ENCODE data around the gene CEP57L1. TPM values are rescaled to one million over a fixed set of nuclear protein-coding genes. Genes with fewer than 3 reads are reported as not detected.

Gene CEP57L1
- polyA plus RNA-seq (ENCODE audit: insufficient read length) = 16.9 TPM

DNA sequence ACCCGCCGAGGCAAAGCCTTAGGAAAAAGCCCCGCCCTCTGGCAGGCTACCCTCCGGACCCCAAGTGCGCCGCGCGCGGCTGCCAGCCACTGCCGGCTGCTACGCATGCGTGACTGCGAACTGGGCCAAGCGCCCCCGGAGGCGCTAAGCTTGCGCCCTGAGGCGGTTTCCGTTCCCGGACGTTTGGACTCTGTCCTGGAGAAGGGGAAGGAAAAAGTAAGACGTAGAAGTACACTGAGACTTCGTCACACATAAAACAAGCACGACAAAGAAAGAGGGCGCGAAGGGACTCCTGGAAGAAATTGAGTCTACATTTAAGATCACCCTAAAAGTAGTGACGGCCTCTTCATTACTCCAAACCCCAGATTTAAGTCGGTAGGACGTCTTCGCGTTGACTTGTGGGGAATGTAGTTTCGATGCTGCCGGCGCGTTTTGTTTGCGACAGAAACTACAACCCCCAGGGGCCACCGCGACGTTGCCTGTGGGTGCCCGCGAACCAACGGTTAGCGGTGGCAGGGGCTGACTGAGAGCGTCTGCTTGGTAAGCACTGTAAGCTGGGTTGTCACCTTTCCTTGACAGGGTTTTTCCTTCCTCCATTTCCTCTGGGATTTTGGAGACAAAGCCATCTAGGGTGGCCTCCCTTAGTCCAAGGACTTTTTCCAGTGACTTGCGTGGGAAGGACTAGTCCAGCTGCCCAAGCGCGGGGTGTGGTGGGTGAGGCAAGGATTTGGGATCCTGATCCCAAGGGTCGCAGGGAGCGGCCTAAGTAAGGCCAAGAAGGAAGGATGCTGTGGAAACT lies at the start of gene CEP57L1:
Gene CEP57L1, plus strand, starts transcription at position 472 of the 799 bp plus-strand sequence. CDS start 49,715 bp downstream, outside the sequence.
- peak; percentile 97 for DNase-seq (ENCODE audit: low read depth)

DNA sequence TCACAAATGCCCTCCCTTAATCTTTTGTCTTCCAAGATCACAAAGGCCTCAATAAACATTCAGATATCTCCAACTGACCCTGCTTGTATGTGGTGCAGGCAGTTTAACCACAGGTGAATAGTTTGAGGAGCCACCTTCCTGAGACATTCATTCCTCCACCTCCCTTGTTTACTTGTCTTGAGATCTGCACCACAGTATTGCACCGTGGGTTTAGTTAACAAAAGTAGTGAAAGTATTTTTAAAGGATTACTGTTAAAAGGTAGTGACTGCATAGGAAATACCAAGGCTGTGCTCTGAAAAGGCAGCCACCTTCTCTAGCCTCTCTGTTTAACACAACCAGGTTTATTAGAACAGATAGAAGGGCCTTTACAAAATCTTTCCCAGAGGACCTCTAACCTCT lies 47.1 kb upstream of the CEP57L1 start:
- DNase-seq (ENCODE audit: low read depth) = no peak

DNA sequence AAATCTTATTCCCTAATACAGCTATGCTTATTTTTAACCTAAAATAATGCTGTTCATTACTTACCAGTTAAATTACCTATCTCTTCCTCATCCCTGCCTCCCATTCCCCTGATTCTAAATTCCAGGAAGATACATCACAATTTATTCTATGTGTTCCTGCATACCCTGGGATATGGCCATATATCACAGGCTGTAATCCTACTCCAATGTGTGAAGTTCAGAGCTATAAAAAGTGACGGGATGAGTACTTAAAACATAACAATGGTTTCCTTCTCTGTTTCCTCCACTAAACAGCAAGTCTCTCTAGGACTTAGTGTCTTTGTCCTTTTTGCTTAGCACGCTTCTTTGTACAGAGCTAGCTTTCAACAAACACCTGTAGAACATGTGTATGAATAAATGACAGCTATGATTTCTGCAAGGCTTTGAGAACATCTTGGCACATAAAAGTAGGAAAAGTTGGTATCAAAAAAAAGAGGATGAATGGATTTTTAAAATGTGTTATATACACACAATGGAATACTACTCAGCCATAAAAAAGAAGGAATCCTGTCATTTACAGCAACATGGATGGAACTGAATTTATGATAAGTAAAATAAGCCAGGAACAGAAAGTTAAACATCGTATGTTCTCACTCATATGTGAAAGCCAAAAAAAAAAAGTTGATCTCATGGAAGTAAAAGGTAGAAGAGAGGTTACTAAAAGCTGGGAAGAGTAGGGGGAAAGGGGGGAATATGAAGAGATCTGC lies 46.5 kb upstream of the CEP57L1 start:
- DNase-seq (ENCODE audit: low read depth) = no peak

DNA sequence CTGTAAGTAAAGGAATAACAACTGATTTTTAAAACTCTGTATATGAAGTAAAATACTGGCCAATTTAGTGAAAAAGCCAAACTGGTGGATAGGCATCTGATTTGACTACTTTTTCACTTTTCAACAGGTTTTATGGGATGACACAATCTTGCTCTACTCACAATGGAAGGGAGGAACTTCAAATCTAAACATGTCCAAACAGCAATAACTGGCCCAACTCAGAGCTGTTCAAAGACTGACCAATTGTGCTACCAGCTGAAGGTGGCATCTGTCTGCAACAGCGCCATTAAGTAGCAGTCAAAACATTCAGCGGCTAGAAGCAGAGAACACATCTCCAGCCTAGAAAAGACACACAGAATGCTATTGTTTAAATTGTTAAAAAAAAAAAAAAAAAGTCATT lies 45.3 kb upstream of the CEP57L1 start:
- no peak for DNase-seq (ENCODE audit: low read depth)

DNA sequence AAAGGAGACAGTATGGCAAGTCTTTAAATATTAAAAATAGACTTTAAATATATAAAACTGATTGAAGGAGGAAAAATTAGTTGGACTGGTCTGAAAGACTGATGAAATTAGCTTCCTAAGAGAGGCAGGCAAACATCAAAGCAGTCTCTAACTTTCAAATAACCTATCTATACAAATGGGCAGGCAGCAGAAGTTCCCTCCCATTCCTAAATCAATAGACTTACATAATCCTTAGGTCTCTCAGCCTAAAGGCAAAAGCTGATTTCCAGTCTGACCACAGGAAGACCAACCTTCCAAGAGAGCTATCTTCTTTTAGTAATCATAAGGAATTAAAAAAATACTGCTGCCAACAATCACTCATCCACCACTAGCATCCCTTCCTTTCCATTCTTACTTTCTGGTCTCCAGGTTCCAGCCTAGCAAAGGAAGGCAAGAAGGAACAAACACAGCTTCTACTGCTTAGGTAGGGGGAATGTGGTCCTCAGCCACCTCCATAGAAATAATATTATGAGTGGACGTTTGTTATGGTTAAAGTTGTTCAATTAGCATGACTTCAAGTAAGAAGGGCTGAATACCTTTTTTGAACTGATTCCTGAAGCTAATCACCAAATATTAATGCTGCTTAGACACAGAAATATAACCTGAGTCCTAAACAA lies 44.7 kb upstream of the CEP57L1 start:
- DNase-seq (ENCODE audit: low read depth) = no peak

DNA sequence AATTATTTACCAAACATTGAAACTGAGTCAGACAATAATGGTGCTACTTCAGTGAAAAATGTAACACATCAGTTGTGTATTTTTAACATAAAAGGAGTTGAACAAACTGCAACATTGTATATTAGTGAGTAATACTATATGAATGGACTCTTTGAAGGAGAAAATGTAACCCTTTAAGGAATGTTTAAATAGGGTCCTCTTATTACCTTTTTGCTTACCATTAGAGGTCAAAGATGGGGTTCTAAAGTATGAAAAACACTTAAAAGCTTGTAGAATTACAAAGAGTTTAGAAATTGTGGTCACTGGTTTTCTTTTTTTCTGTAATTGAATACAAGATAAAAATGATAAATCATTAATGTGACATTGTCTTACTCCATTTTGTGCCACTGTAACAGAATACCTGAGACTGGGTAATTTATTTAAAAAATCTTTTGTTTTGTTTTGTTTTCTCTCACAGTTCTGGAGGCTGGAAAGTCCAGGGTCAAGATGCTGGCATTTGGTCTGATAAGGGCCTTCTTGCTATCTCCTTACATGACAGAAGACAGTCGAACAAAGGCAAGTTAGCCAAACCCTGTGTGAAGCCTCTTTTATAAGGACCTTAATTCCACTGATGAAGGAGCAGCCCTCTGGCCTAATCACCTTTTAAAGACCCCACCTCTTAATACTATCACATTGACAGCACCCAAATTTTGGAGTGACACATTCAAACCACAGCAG lies 43.8 kb upstream of the CEP57L1 start:
- DNase-seq (ENCODE audit: low read depth) = no peak

DNA sequence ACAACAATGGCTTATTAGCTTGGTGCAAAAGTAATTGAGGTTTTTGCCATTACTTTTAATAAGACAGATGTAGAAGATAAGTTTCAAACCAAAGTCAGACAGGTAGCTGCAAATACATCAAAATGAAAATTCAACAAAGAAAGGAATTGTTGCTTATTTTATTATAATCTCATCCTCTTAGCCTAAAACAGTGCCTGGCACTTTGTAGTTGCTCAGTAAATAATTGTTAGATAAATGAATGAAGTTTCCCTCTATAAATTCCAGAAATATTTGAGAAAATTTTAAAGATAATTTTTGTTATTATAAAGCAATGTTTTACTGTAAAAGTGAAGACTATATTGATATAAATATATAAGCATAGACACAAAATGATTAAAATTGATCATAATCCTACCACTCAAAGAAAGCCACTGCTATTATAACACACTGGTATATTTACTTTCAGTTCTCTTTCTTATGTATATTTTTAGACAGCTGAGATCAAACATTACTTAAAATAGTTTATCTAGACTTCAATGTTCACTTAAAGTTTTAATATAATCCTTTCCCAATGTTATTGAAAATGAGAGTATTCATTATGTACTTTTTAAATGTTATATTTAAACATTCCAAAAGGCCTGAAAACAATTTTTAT lies 43.2 kb upstream of the CEP57L1 start:
- no peak for DNase-seq (ENCODE audit: low read depth)

DNA sequence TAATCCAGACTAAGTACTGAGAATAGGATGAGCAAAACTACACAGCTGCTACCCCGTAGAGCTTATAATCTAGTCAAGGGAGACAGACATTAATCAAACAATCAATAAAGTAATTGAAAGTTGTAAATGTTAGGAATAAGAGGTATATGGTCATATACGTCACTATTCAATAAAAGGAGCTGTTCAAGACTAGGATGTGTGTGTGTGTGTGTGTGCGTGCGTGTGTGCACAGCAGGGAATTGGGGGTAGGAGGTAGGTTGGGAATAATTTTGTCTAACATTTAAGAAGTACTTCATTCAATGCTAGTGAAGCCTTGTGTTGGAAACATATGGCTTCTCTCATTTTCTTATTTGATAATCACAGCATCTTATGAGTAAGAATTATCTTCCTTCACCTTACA lies 42.5 kb upstream of the CEP57L1 start:
- no peak for DNase-seq (ENCODE audit: low read depth)

DNA sequence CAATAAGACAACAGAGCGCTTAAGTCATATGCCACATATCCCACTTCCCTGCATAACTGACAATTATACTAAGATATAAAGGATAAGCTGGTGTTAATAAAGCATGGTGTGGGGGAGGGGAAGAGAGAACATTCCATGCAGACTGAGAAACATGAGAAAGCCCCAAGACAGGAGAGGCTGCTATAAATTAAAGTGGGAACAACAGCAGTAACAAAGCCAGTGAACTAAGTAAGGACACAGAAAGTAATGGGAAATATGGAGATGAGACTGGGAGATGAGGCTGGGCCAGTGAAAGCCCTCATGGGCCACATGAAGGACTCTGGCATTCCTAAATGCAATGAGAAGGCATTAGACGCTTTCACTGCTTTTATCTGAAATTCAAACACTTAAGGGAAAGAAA lies 42.0 kb upstream of the CEP57L1 start:
- no peak for DNase-seq (ENCODE audit: low read depth)

DNA sequence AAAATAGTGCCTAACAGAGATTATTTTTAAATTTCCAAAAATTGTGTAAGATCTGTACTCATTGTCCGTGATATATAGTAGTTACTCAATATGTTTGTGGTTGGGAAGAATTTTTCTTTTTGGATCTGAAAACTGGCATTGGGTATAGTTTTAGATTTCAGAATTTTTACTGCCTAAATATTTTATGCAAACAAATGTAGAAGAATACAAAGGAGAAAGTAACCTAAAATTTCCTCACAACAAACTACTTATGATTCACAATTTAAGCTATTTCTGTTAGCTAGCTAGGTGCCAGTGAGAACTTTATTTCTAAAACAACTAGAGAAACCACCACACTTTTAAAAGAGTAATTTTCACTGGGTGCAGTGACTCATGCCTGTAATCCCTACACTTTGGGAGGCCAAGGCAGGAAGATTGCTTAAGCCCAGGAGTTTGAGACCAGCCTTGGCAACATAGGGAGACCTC lies 39.5 kb upstream of the CEP57L1 start:
- DNase-seq (ENCODE audit: low read depth) = no peak

DNA sequence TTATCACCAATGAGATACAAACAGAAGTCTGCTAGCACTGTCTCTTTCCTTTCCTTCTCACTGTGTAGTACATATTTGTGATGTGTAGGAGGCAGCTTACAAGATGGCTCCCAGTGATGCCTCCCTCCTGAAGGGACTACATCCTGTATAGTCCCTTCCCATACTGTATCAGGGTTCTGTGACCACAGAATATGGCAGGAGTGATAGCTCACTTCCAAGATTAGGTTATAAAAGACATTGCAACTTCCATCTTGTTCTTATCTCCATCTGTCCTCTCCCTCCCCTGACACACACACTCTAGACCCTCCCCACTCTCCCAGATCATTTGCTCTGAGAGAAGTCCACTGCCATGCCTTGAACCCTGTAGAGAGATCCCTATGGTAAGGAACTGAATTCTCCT lies 38.6 kb upstream of the CEP57L1 start:
- DNase-seq (ENCODE audit: low read depth) = no peak

DNA sequence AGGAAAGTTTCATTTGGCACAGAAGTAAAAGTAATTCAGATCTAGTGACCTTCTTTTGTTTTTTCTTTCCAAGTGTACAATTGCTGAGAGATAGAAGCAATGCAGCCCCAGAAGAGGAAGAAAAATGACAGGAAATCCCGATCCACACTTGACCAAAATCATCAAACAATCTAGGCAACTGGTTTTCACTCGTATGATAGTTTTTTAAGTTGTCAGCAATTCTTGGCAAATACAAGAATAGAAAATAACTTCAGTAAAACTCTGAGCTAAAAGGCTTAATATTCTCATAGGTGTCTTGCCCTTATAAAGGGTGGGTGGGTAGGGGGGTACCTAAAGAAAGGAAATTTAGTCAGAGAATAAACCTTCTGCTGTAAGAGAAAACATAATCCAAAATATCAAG lies 36.7 kb upstream of the CEP57L1 start:
- no peak for DNase-seq (ENCODE audit: low read depth)

DNA sequence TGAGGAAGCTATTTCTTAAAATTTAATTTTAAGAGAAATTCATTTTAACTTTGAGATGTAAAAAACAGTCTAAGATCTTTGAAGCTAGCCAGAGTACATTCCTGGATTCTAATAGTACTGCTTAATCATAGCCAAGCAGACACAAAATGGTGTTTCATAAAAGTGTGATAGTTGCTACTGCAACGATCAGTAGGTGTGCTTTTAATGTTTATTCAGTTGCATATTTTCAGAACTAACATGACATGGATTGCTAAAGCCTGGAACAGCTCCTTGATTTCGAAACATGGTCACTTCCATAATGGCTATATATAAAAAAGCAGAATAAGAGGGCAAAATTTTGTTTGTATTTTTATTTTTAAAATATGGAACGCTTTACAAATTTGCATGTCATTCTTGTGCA lies 36.2 kb upstream of the CEP57L1 start:
- DNase-seq (ENCODE audit: low read depth) = no peak

DNA sequence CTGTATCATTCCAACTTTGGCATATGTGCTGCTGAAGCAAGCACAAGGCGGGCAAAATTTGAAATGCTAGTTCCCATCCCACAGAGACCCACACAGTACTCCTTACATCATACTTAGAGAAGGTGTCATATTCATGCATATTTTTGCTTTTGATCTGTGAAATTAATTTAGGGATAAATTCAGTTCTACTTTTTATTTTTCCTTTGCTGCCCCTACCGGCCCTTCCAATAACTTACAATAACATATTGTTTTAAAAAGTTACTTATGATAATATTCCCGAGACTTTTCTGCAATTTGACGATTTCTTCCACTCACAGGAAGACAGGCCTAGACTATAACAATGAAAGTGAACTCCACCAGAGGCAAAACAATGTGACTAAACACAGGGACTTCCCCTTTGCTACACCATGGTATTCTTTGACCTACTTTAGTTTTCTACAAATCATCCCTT lies 35.7 kb upstream of the CEP57L1 start:
- no peak for DNase-seq (ENCODE audit: low read depth)

DNA sequence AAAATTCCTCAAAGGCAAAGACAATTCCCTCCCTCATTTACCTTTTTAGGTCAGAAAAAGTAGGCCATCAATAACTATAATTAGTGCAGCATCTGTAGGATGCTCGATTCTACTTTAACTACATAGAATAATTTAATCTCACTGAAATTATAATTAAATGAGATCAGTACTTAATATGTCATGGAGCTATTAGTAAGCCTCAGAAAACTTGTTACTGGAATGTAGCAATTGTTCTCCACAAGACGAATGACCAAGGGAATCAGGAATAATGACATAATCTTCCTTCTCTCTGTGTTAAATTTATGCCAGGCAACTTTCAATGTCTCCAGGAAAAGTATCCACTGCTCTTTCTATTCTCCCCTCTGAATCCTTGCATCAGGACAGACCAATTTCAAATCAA lies 34.7 kb upstream of the CEP57L1 start:
- no peak for DNase-seq (ENCODE audit: low read depth)

DNA sequence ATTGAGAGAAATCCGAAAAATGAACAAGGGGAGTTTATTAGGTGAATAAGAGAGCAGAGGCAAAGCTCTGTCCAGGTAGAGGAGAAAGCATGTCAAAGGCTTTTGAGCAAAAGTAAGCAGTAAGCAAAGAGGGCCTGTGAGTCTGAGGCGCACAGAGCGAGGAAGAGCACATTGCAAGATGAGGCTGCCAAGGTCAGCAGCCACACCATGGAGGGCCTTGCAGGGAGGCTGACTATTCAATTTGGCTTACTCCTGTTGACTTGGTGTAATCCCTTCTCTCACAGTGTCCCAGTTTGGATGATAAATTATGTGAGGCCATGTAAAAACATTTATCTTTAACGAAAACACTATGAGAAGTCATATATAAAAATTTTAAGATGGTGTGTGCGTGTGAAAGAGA lies 33.1 kb upstream of the CEP57L1 start:
- DNase-seq (ENCODE audit: low read depth) = no peak

DNA sequence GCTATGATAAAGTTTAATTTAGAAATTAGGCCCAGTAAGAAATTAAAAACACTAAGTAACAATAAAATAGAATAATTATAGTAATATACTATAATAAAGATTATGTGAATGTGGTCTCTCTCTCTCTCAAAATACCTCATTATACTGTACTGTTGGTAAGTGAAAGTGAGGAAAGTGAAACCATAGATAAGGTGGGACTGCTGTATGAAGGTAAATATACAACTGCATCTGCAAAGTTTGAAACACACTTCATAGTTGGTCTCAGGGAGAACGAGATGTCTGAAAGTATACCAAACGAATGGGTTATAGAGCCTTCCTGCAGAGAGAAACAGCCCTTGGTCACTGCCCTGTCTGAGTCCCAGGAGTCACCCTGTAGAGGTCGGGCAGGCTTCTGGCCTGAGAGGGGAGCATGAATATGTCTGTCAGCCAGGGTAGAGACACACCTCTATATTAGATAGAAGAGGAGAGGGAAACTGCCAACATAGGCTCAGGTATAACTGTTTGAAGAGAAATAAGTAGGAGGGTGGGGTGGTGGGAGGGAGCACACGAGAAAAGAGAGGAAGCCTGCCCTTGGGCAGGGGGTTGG lies 32.4 kb upstream of the CEP57L1 start:
- DNase-seq (ENCODE audit: low read depth) = no peak

DNA sequence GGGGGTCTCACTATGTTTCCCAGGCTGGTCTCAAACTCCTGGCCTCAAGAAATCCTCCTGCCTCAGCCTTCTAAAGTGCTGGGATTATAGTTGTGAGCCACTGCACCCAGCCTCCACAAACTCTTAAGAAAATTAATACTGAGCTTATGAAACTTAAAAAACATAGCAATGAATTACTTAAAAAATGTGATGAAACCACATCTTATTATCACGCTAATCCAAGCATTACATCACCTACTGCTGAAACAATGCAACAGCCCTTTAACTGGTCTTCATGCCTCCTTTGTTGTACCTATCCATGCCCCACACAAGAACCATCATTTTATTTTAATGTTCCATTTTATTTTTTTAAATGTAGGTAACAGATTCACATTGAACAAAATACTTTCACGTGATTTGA lies 25.6 kb upstream of the CEP57L1 start:
- no peak for DNase-seq (ENCODE audit: low read depth)

DNA sequence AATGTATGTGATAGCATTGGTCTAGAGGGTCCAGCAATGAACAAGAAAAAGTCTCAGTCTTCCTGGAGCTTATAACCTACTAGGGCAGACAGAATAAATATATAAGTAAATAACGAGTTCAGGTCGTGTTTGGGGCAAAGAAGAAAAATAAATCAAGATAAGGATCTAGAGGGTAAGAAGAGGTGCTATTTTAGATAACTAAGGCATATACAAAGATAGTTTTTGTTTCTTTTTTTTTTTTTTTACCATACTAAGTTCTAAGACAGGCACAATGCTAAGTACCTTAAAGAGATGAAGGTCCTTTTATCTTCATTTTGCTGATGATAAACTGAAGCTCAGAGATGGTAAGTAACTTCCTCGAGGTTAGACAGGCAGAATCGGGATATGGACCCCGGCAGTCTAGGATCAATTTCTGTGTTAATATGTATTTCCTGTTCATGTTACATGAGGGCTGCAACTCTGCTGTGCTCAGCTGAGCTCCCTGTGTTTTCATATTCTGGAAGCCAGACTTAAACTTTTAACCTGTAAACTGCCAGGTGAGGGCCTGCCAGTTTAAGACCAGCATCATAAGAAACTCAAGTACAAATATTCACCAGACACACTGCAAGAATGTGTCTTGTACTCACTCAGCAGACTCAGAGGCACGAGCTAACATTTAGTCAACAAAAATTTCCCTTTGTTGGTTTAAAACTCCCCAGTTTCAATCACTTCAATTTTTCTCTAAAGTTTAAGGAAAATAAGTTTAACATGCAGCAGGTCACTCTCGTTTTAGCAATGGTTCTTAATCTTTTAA lies 24.0 kb upstream of the CEP57L1 start:
- DNase-seq (ENCODE audit: low read depth) = no peak
